GM06990 (cell line): Measurements from ENCODE around the gene NAV2.
A peak's percentile ranks its signal among the peaks of the same experiment; 100 is the strongest.

Source experiments
- DNase-seq: peaks from one replicate; pipeline ENCODE4 v3.0.0-alpha.2; 2011; ENCODE audit not compliant: insufficient read length; ENCODE audit errors: extremely low read depth
- H3K27me3 ChIP-seq: replicated peaks from 2 replicates; pipeline ENCODE4 v1.6.0; 2011; ENCODE audit warnings: low read length; ENCODE audit not compliant: control insufficient read depth, insufficient read depth
- H3K36me3 ChIP-seq: 2 replicates; pipeline ENCODE4 v1.5.1; 2011; ENCODE audit warnings: low read length; ENCODE audit not compliant: control insufficient read depth, insufficient read depth
- H3K4me3 ChIP-seq: replicated peaks from 2 replicates; pipeline ENCODE4 v1.5.1; 2011; ENCODE audit warnings: low read depth, mild to moderate bottlenecking, control low read depth, low read length
- TF ChIP-seq, protein P1 (sequence below): IDR thresholded peaks from 2 replicates; pipeline ENCODE4 v1.5.1; 2011; ENCODE audit warnings: low read length, control low read depth, mild to moderate bottlenecking, inconsistent platforms; ENCODE audit not compliant: insufficient read depth, poor library complexity, severe bottlenecking

Gene NAV2

DNA sequence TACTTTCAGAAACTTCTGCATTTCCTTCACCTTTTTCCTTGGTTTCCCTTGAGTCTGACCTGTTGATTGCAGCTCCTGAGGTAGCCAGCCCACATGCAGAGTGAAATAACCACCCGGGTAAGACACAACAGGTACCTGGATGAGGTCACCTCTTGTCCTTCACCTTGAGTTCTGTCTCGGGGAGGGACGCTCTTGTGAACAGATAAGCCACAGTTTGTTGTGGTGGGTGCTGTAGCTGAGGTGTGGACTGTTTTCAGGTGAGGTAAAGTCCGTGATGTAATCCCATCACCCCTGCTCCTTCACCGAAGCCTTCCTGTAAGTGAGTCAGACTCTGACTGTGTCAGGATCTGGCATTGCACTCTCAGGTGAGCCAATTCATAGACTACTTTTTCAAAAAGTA, 183.1 kb downstream of the NAV2 start:
- TF ChIP-seq, protein P1, sequence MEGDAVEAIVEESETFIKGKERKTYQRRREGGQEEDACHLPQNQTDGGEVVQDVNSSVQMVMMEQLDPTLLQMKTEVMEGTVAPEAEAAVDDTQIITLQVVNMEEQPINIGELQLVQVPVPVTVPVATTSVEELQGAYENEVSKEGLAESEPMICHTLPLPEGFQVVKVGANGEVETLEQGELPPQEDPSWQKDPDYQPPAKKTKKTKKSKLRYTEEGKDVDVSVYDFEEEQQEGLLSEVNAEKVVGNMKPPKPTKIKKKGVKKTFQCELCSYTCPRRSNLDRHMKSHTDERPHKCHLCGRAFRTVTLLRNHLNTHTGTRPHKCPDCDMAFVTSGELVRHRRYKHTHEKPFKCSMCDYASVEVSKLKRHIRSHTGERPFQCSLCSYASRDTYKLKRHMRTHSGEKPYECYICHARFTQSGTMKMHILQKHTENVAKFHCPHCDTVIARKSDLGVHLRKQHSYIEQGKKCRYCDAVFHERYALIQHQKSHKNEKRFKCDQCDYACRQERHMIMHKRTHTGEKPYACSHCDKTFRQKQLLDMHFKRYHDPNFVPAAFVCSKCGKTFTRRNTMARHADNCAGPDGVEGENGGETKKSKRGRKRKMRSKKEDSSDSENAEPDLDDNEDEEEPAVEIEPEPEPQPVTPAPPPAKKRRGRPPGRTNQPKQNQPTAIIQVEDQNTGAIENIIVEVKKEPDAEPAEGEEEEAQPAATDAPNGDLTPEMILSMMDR: no peak
- no peaks in the 10 kb centered on the region for H3K36me3 ChIP-seq

DNA sequence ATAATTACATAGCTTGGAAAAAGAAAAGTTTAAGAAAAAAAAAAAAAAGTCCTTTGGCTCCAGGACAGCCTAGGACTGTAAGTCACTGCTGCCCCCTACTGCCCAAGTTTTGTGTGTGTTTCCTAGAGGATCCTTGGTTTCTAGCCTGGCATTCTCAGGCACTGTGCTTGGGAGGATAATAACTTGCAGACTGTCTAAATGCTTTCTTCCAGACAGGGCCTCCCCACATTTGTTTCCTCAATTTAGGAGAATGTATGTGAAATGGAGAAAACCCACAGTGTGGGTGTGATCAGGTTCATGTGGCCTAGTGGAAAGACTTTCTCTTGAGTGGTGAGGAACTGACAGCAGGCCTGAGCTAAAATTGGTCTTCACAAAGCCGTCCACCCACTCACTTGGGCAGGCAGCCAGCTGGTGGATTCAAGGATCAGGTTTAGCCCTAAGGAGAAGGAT, 191.0 kb downstream of the NAV2 start:
- DNase-seq: no peak
- Histone ChIP-seq H3K27me3 (no peaks in the 10 kb centered on the region), H3K36me3 (no peaks in the 10 kb centered on the region), H3K4me3 (no peak overlapping the region)
- TF ChIP-seq, protein P1: peak; percentile 75

More for the DNA sequence above, 183.1 kb downstream of the NAV2 start:
- DNase-seq: no peak
- Histone ChIP-seq H3K4me3 (no peak overlapping the region), H3K27me3 (no peaks in the 10 kb centered on the region)

DNA sequence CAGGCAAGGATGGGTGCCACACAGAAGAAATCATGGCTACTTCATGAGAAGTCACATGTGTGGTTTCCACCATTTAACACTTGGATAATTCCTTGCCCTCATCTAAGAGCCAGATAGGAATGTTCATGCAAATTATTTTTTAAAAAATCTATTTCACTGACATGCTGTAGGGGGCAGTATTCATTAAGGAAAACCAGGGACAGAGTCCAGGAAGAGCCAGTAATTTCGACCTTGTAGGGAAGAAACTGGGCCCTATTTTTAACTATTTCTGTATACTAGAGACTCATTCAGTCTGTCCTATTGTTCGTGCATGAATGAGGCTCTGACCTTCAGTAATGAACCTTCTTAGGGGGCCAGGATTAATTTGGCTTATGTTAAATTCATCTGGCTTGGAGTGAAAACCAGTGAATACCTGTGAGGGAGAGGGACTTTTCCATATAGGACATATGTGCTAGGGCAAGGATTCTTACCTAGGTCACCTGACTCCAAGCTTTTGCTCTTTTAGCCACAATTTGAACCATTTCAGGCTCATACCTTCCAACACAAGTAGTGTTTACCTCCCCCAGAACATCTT, 192.7 kb downstream of the NAV2 start:
- DNase-seq: no peak
- no peaks in the 10 kb centered on the region for H3K27me3 ChIP-seq
- TF ChIP-seq, protein P1: peak; percentile 56
- no peak overlapping the region for H3K4me3 ChIP-seq
- H3K36me3 ChIP-seq: no peaks in the 10 kb centered on the region

DNA sequence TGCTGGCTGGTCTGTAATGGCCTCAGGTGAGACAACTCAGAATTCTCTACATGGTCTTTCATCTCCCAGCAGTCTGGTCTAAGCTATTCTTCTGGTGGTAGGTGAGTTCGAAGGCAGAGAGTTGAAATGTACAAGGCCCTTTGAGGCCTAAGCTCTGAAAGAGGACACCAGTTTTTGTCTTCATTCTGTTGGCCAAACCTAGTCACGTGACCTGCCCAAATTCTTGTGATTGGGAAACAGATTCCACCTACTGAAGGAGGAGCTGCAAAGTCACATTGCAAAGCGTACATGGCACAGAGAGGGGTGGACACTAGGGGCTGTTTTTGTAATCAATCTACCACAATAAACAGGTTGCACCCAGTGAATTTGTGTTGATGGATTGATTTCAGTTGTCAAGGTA, 193.5 kb downstream of the NAV2 start:
- Histone ChIP-seq H3K4me3 (no peak overlapping the region), H3K27me3 (no peaks in the 10 kb centered on the region), H3K36me3 (no peaks in the 10 kb centered on the region)
- TF ChIP-seq, protein P1: no peak
- DNase-seq: no peak

DNA sequence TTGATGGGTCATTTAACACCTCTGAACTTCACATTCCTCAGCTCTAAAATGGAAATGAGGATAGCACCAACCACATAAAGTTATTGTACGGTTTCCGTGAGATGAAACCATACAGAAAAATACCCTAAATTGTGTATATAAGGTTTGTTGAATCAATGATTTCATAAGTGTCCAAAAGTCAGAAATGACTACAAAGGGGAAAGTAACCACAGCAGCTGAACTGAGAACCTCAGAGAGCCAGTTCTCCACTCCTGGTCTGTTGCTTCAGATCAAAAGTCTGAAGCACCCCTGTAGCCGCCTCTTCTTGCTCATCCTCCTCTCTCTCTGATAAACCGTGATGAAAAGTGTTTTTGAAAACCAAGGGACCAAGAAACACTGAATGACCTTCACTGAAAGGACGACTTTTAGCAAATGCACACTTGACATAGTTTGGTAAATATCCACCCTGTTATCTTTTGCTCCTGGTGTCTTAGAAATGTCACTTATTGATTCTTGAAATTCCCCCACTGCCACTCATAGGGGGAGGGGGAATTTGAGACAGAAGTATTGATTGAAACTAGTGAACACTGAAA, 194.5 kb downstream of the NAV2 start:
- Histone ChIP-seq H3K27me3 (no peaks in the 10 kb centered on the region), H3K36me3 (no peaks in the 10 kb centered on the region), H3K4me3 (no peak overlapping the region)
- TF ChIP-seq, protein P1: no peak
- no peak for DNase-seq
